ENCODE measurements around the gene ZBTB46.
A peak's percentile ranks its signal among the peaks of the same experiment; 100 is the strongest.

- no peak for TF ChIP-seq CTCF (conservative IDR thresholded peaks at IDR 0.05)
- TF ChIP-seq ZFX (IDR thresholded peaks at IDR 0.05), result 0 out of 2 replicates have a peak, but pooled peaks have one; percentile 31
Observed at GRCh38 chr20:63740627-63741353, 90.3 kb downstream of the ZBTB46 start.

All from C4-2B (cell line).